ENCODE data around the gene MRPL54.
"Not testable (repeated sequence)": the region's sequence is repeated elsewhere in the genome, so short reads cannot be mapped to it uniquely, and the experiment has no call there.

Gene MRPL54

DNA sequence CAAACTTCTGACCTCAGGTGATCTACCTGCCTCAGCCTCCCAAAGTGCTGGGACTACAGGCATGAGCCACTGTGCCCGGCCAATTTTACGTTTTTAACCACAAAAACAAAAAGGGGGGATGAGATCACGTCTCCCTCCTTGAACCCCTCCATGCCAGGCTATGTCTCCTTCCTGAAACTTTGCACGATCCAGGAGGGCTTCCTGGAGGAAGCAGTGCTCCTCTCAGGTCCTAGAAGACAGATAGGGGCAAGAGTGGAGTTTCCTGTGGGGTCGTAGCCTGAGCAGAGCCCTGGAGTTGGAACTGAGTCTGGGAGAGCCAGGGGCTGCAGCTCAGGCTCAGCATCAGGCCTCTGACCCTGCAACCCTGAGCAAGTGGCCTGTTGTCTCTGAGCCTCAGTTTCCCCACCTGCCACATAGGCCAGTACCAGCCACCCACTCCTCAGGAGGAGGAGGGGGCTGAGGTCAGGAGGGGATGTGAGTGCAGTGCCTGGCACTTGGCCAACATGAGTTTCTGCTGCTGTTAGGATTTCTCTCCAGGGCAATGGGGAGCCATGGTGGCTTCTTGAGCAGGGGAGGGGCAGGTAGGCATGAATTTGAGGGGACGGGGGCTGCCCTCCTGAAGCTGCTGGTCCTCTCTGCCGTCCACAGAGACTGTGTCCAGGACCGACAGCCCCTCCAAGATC lies 17.0 kb upstream of the MRPL54 start:
- Histone ChIP-seq H3K27me3 (ENCODE audit: control insufficient read depth, insufficient read depth, low read length) (peaks cover 6% of the 10 kb centered on the region), H3K9ac (ENCODE audit: low read depth, low read length) (no peak overlapping the region), H3K4me1 (ENCODE audit: control insufficient read depth, insufficient read depth, low read length) (no peaks in the 10 kb centered on the region), H3K4me3 (ENCODE audit: low read length) (no peak overlapping the region), H3K36me3 (ENCODE audit: insufficient read depth, low read length) (peaks cover 4% of the 10 kb centered on the region), H3K9me3 (replicated peaks; ENCODE audit: low read length) (no peaks in the 10 kb centered on the region), H3K4me2 (ENCODE audit: low read length) (no peak overlapping the region)

DNA sequence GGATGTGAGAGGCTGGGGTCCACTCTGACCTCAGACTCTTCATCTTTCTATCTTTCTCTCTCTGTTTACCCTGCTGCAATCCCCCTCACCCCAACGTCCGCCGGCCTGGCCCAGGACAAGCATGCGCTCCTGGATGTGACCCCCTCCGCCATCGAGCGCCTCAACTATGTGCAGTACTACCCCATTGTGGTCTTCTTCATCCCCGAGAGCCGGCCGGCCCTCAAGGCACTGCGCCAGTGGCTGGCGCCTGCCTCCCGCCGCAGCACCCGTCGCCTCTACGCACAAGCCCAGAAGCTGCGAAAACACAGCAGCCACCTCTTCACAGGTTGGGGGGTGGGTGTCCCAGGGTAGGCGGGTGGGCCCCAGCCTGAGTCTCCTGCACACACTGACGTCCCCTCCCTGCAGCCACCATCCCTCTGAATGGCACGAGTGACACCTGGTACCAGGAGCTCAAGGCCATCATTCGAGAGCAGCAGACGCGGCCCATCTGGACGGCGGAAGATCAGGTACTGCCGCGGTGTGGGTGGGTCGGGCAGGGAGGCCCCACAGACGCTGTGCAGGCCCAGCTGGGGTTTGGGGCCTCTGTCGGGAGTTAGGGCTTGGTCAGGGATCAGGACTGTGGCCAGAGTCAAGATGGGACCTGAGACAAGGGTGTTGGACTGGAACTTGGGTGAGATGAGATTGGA lies 16.0 kb upstream of the MRPL54 start:
- no peak overlapping the region for H3K4me2 ChIP-seq (ENCODE audit: low read length)
- no peaks in the 10 kb centered on the region for H3K9me3 ChIP-seq (replicated peaks; ENCODE audit: low read length)
- H3K36me3 ChIP-seq (ENCODE audit: insufficient read depth, low read length), result peaks cover 9% of the 10 kb centered on the region
- H3K4me3 ChIP-seq (ENCODE audit: low read length), result no peak overlapping the region
- H3K4me1 ChIP-seq (ENCODE audit: control insufficient read depth, insufficient read depth, low read length), result no peaks in the 10 kb centered on the region
- no peak overlapping the region for H3K9ac ChIP-seq (ENCODE audit: low read depth, low read length)
- peaks cover 6% of the 10 kb centered on the region for H3K27me3 ChIP-seq (ENCODE audit: control insufficient read depth, insufficient read depth, low read length)

DNA sequence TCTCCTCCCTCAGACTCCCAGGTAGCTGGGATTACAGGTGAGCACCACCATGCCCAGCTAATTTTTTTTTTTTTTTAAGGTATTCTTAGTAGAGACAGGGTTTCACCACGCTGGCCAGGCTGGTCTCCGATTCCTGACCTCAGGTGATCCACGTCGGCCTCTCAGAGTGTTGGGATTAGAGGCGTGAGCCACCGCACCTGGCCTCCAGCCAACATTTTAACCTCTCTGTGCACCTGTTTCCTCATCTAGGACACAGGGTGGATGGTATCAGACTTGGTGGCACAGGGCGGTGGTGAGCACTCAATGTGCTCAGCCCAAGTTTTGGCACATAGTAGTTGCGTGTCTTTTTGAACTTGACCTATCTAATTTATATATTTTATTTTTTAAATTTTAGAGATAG lies 13.5 kb upstream of the MRPL54 start:
- Histone ChIP-seq H3K4me2 (ENCODE audit: low read length) (no peak overlapping the region), H3K27me3 (ENCODE audit: control insufficient read depth, insufficient read depth, low read length) (peaks cover 6% of the 10 kb centered on the region), H3K4me1 (ENCODE audit: control insufficient read depth, insufficient read depth, low read length) (no peaks in the 10 kb centered on the region), H3K4me3 (ENCODE audit: low read length) (no peak overlapping the region), H3K36me3 (ENCODE audit: insufficient read depth, low read length) (peaks cover 9% of the 10 kb centered on the region), H3K9ac (ENCODE audit: low read depth, low read length) (no peak overlapping the region), H3K9me3 (replicated peaks; ENCODE audit: low read length) (no peaks in the 10 kb centered on the region)

DNA sequence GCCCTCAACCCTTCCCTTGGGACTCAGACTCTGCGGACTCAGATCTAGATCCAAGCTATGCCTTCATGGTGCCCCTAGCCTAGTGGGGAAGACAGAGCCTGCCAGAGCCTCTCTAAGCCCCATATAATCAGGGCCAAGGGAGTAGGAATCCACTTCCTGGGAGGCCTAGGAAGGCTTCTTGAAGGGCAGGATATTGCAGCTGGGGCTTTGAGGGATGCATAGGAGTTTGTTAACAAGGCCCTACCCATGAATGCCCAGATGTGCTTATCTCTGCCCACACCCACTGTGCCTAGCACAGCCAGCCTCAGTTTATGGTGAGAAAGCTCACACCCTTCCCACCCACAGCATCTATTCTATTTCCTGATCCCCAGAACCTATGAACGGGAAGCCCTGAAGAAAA lies 12.3 kb upstream of the MRPL54 start:
- H3K27me3 ChIP-seq (ENCODE audit: control insufficient read depth, insufficient read depth, low read length), result peaks cover 6% of the 10 kb centered on the region
- no peaks in the 10 kb centered on the region for H3K4me1 ChIP-seq (ENCODE audit: control insufficient read depth, insufficient read depth, low read length)
- no peak overlapping the region for H3K9ac ChIP-seq (ENCODE audit: low read depth, low read length)
- H3K4me3 ChIP-seq (ENCODE audit: low read length), result no peak overlapping the region
- H3K4me2 ChIP-seq (ENCODE audit: low read length), result no peak overlapping the region
- H3K9me3 ChIP-seq (replicated peaks; ENCODE audit: low read length), result no peaks in the 10 kb centered on the region
- peaks cover 9% of the 10 kb centered on the region for H3K36me3 ChIP-seq (ENCODE audit: insufficient read depth, low read length)

DNA sequence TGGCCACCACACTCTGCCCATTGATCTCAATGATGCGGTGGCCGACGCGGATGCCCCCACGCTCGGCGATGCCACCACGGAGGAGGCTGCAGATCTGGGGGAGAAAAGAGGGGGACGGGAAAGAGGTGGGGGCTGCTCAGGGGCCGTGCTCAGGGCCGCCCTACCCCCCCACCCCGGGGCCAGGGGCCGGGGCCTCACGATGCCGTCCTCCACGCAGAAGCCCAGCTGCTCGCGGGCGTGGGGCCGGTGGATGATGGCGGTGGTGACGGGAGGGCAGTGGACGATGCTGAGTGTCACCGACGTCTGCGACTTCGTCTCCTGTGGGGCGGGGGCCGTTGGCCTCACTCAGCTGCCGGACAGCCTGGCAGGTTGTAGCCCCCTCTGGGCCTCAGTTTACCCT lies 11.2 kb upstream of the MRPL54 start:
- Histone ChIP-seq H3K4me3 (ENCODE audit: low read length) (no peak overlapping the region), H3K4me1 (ENCODE audit: control insufficient read depth, insufficient read depth, low read length) (no peaks in the 10 kb centered on the region), H3K36me3 (ENCODE audit: insufficient read depth, low read length) (peaks cover 9% of the 10 kb centered on the region), H3K9me3 (replicated peaks; ENCODE audit: low read length) (no peaks in the 10 kb centered on the region), H3K4me2 (ENCODE audit: low read length) (no peak overlapping the region), H3K9ac (ENCODE audit: low read depth, low read length) (no peak overlapping the region), H3K27me3 (ENCODE audit: control insufficient read depth, insufficient read depth, low read length) (peaks cover 6% of the 10 kb centered on the region)

DNA sequence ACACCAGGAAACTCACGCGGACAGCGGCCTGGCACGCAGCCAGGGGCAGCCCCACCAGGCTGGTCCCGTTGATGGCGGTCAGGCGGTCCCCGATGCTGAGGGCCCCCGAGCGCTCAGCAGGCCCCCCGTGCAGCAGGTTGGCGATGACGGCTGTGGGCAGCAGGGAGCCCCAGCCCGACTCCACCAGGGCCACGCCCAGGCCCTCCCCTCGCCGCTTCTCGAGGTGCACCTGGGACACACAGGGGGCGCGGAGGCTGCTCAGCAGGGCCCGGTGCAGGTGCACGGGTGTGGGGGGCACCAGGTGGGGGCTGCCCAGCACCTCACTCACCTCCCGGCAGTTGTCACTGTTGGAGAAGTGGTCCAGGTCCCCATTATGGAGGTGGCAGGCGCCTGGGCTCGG lies 10.0 kb upstream of the MRPL54 start:
- Histone ChIP-seq H3K9me3 (replicated peaks; ENCODE audit: low read length) (no peaks in the 10 kb centered on the region), H3K4me1 (ENCODE audit: control insufficient read depth, insufficient read depth, low read length) (no peaks in the 10 kb centered on the region), H3K9ac (ENCODE audit: low read depth, low read length) (no peak overlapping the region), H3K4me2 (ENCODE audit: low read length) (no peak overlapping the region), H3K36me3 (ENCODE audit: insufficient read depth, low read length) (peaks cover 9% of the 10 kb centered on the region), H3K4me3 (ENCODE audit: low read length) (no peak overlapping the region), H3K27me3 (ENCODE audit: control insufficient read depth, insufficient read depth, low read length) (peaks cover 4% of the 10 kb centered on the region)

DNA sequence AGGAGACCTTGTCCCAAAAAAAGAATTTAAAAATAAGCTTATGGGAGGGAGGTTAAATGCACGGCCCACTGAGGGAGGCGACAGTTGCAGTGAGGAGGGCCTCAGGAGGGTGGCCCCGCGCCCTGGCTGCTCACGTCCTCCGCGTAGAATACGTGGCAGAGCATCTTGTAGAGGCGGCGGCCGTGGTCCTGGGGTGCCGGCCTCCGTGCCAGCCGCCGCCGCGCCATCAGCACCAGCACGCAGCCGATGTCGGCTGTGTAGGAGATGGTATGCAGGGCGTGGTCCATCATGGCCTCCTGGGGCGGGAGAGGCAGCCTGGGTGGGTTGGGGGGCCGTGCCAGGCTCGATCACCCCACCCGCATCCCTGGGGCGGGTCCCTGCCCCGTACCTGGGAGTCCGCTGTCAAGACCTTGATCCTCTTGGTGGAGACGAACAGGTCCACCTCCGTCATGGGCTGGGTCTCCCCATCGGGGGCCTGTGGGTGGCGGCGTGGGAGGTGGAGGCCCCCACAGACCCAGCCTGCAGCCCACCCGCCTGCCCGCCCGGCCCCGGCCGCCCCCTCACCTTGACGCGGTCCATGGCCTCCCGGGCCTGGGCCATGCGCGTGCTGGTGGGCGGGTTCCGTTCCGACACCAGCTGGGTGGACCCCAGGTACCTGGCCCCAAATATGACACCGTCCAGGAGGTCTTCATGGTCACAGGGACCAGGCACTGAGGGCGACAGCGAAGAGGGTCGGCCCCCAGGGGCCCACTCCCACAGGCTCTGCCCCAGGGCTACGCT lies 8.7 kb upstream of the MRPL54 start:
- Histone ChIP-seq H3K4me2 (ENCODE audit: low read length) (no peak overlapping the region), H3K4me1 (ENCODE audit: control insufficient read depth, insufficient read depth, low read length) (no peaks in the 10 kb centered on the region), H3K4me3 (ENCODE audit: low read length) (no peak overlapping the region), H3K27me3 (ENCODE audit: control insufficient read depth, insufficient read depth, low read length) (no peaks in the 10 kb centered on the region), H3K9ac (ENCODE audit: low read depth, low read length) (no peak overlapping the region), H3K36me3 (ENCODE audit: insufficient read depth, low read length) (peaks cover 9% of the 10 kb centered on the region), H3K9me3 (replicated peaks; ENCODE audit: low read length) (no peaks in the 10 kb centered on the region)

DNA sequence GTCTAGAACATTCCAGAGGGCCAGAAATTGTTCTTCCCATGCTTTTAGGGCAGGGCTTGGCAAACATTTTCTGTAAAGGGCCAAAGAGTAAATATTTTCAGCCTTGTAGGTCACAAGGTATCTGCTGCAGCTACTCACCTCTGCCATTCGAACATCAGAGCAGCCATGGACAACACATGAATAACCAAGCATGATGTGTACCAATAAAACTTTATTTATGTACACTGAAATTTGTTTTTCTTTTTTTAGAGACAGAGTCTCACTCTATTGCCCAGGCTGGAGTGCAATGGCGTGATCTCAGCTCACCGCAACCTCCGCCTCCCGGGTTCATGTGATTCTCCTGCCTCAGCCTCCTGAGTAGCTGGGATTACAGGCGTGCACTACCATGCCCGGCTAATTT lies 4.8 kb upstream of the MRPL54 start:
- H3K4me2 ChIP-seq (ENCODE audit: low read length); H3K9me3 ChIP-seq (replicated peaks; ENCODE audit: low read length); H3K27me3 ChIP-seq (ENCODE audit: control insufficient read depth, insufficient read depth, low read length); H3K36me3 ChIP-seq (ENCODE audit: insufficient read depth, low read length); H3K9ac ChIP-seq (ENCODE audit: low read depth, low read length); H3K4me3 ChIP-seq (ENCODE audit: low read length): not testable (repeated sequence)
- peaks cover 12% of the 10 kb centered on the region for H3K4me1 ChIP-seq (ENCODE audit: control insufficient read depth, insufficient read depth, low read length)

DNA sequence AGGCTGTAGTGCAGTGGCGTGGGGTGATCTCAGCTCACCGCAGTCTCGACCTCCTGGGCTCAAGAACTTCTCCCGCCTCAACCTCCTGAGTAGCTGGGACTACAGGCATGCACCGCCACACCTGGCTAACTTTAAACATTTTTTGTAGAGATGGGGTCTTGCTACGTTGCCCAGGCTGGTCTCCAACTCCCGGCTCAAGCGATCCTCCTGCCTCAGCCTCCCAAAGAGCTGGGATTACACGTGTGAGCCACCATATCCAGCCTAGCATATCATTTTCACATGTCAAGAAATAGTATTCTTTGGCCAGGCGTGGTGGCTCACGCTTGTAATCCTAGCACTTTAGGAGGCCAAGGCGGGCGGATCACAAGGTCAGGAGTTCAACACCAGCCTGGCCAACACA lies 4.2 kb upstream of the MRPL54 start:
- H3K9ac ChIP-seq (ENCODE audit: low read depth, low read length); H3K9me3 ChIP-seq (replicated peaks; ENCODE audit: low read length); H3K4me2 ChIP-seq (ENCODE audit: low read length); H3K27me3 ChIP-seq (ENCODE audit: control insufficient read depth, insufficient read depth, low read length); H3K36me3 ChIP-seq (ENCODE audit: insufficient read depth, low read length); H3K4me3 ChIP-seq (ENCODE audit: low read length): not testable (repeated sequence)
- H3K4me1 ChIP-seq (ENCODE audit: control insufficient read depth, insufficient read depth, low read length), result peaks cover 15% of the 10 kb centered on the region

DNA sequence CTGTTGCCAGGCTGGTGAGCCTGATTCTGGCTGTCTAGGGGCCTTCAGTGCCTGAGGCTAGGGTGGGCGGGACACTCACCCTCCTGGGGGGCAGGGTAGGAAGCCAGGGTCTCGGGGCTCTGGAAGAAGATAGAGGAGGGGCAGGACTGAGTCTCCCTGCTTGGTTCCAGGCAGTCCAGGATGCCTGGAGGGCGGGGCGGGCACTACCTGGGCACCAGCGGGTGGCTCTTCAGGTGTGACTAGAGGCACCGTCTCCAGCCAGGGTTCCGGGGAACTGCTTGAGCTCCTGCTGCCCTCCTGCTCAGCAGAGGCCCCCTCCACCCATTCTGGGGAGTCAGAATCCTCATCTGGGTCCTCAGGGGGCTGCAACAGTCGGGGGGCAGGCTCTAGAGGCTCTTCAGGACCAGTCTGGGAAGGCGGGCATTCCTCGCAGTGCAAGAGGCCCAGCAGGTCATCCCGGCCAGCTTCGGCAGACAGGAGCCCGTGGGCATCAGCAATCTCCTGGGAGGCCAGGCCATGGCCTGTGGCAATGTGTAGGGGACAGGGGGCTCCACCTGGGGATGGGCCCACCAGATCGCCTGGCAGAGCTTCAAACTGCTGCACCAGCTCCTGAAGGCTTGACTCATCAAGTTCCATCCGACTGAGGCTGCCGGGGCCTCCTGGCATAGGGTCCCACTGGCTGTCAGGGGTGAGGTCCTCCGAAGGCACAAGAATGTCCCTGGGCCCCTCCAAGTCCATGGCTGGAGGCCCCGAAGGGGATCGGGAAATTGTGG lies 2.8 kb upstream of the MRPL54 start:
- Histone ChIP-seq H3K4me2 (ENCODE audit: low read length) (peak overlapping the region; percentile 41), H3K4me1 (ENCODE audit: control insufficient read depth, insufficient read depth, low read length) (peaks cover 18% of the 10 kb centered on the region), H3K9ac (ENCODE audit: low read depth, low read length) (no peak overlapping the region)

DNA sequence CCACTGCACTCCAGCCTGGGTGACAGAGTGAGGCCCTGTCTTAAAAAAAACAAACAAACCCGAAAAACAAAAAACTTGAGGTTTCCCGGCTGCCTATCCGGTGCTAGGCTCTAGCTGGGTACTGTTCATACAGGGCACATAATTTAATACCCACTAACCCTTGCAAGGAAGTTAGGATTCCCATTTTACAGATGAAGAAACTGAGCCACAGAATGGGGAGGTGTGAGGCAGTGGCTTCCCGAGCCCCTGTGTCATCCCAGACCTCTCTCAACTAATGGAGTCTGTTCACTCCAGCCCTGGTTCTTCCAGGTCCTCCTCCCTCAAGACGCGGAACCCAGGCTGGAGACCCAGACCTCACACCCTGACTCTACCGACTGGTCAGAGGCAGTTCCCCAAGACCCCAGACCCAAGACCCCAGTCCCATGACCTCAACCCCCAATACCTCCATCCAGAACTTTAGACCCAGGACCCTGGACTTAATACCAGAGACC lies 1.6 kb upstream of the MRPL54 start:
- Histone ChIP-seq H3K27me3 (ENCODE audit: control insufficient read depth, insufficient read depth, low read length) (no peaks in the 10 kb centered on the region), H3K4me3 (ENCODE audit: low read length) (peak overlapping the region; percentile 98), H3K36me3 (ENCODE audit: insufficient read depth, low read length) (peaks cover 11% of the 10 kb centered on the region), H3K4me1 (ENCODE audit: control insufficient read depth, insufficient read depth, low read length) (peaks cover 18% of the 10 kb centered on the region), H3K4me2 (ENCODE audit: low read length) (peak overlapping the region; percentile 96), H3K9ac (ENCODE audit: low read depth, low read length) (peak overlapping the region; percentile 94), H3K9me3 (replicated peaks; ENCODE audit: low read length) (no peaks in the 10 kb centered on the region)

More for the DNA sequence above, 2.8 kb upstream of the MRPL54 start:
- Histone ChIP-seq H3K4me3 (ENCODE audit: low read length) (no peak overlapping the region), H3K9me3 (replicated peaks; ENCODE audit: low read length) (no peaks in the 10 kb centered on the region), H3K27me3 (ENCODE audit: control insufficient read depth, insufficient read depth, low read length) (no peaks in the 10 kb centered on the region), H3K36me3 (ENCODE audit: insufficient read depth, low read length) (peaks cover 6% of the 10 kb centered on the region)
